Lower lobe of right lung (tissue), 2 donors: Measurements from ENCODE around the gene NTHL1. TPM values are rescaled to one million over a fixed set of nuclear protein-coding genes. Genes with fewer than 3 reads are reported as not detected.
A peak's percentile ranks its signal among the peaks of the same experiment; 100 is the strongest.
"Not testable (repeated sequence)": the region's sequence is repeated elsewhere in the genome, so short reads cannot be mapped to it uniquely, and the experiment has no call there.

Source experiments
- ATAC-seq, 2 donors: fragments of 200-7000 bp; cut with Tn5 transposase; one replicate each; pipeline ENCODE4 v1.9.1; 2020 to 2022; ENCODE audit warnings: mild to moderate bottlenecking in 2 of 2, moderate library complexity in 2 of 2
- DNase-seq: peaks from one replicate; pipeline ENCODE4 v3.0.0-alpha.2; 2020
- H3K27ac ChIP-seq: fragments of 200-600 bp; one replicate; pipeline ENCODE4 v1.8.0; 2022
- H3K27me3 ChIP-seq: fragments of 200-600 bp; one replicate; pipeline ENCODE4 v1.8.0; 2022; ENCODE audit warnings: low read depth
- H3K36me3 ChIP-seq: fragments of 200-600 bp; one replicate; pipeline ENCODE4 v1.8.0; 2022; ENCODE audit warnings: mild to moderate bottlenecking
- H3K4me1 ChIP-seq: fragments of 200-600 bp; one replicate; pipeline ENCODE4 v1.8.0; 2022
- H3K4me3 ChIP-seq: fragments of 200-600 bp; one replicate; pipeline ENCODE4 v1.8.0; 2022; ENCODE audit warnings: mild to moderate bottlenecking
- H3K9me3 ChIP-seq: fragments of 200-600 bp; one replicate; pipeline ENCODE4 v1.8.0; 2022
- intact Hi-C: fragments of 100-400 bp; cut with DNase I; formaldehyde crosslinking; loops from one replicate; pipeline ENCODE4 v1.11.0; 2022
- total RNA-seq: library from RNA; stranded (reverse); fragmentation: NEBNext Ultra II Directional; extraction: Animal tissue kit (Norgen Biotek cat#: 25700); gene quantifications from one replicate; pipeline ENCODE4 v1.2.1, GENCODE V29; 2021
- TF ChIP-seq, protein P1 (sequence below): fragments of 200-600 bp; IDR thresholded peaks from one replicate; pipeline ENCODE4 v1.8.0; 2022; ENCODE audit warnings: antibody characterized with exemption, mild to moderate bottlenecking
- donor health status: DM: no; HTN: yes; CAD: no; lungs with severe emphysema.

Gene NTHL1
- total RNA-seq, 1 donor from 2014 or later, result 24.3 TPM

DNA sequence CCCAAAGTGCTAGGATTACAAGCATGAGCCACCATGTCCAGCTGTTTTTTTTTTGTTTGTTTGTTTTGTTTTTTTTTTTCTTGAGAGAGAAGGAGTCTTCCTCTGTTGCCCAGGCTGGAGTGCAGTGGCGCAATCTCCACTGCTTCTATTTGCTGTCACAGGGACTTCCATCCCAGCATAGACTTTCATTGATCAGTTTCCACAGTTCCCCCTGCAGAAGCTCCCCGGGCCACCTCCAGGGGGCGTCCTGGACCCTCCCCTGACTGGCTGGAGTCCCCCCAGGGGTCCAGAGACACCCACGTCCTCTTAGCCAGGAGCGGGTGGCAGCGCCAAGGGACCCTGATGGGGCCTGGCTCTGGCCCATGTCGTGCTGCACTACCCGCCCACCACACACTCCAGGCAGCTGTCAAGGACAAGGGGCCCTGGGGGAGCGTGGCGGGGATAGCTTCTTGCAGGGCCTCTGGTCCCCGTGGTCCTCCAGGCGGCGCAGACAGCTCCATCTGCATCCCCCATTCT is 31.2 kb downstream of the NTHL1 start:
- TF ChIP-seq, protein P1, sequence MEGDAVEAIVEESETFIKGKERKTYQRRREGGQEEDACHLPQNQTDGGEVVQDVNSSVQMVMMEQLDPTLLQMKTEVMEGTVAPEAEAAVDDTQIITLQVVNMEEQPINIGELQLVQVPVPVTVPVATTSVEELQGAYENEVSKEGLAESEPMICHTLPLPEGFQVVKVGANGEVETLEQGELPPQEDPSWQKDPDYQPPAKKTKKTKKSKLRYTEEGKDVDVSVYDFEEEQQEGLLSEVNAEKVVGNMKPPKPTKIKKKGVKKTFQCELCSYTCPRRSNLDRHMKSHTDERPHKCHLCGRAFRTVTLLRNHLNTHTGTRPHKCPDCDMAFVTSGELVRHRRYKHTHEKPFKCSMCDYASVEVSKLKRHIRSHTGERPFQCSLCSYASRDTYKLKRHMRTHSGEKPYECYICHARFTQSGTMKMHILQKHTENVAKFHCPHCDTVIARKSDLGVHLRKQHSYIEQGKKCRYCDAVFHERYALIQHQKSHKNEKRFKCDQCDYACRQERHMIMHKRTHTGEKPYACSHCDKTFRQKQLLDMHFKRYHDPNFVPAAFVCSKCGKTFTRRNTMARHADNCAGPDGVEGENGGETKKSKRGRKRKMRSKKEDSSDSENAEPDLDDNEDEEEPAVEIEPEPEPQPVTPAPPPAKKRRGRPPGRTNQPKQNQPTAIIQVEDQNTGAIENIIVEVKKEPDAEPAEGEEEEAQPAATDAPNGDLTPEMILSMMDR, result peak; percentile 28

DNA sequence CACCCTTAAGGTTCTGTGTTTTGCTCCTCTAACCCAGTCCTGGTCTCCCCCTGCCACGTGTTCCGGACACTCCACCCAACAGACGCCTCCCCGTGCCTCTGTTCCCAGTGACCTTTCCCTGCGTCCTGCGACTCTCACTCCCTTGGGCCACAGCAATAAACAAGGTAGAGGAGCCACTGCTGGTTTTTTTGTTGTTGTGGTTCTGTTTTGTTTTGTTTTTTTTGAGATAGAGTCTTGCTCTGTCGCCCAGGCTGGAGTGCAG is 31.8 kb downstream of the NTHL1 start:
- TF ChIP-seq, protein P1, result no peak
- ATAC-seq (peak in 1 of 2 donors; percentile 40), DNase-seq (no peak)
- Histone ChIP-seq H3K36me3 (no peaks in the 10 kb centered on the region), H3K9me3 (no peaks in the 10 kb centered on the region), H3K4me3 (no peak overlapping the region), H3K4me1 (peaks cover 12% of the 10 kb centered on the region), H3K27ac (no peak overlapping the region), H3K27me3 (peaks cover 39% of the 10 kb centered on the region)
- intact Hi-C loops, result no loop called here

More for the DNA sequence above, 31.2 kb downstream of the NTHL1 start:
- ATAC-seq (no peak), DNase-seq (no peak)
- intact Hi-C loops, result no loop called here
- Histone ChIP-seq H3K4me1 (peaks cover 12% of the 10 kb centered on the region), H3K9me3 (no peaks in the 10 kb centered on the region), H3K4me3 (no peak overlapping the region), H3K27ac (no peak overlapping the region), H3K27me3 (peaks cover 45% of the 10 kb centered on the region), H3K36me3 (no peaks in the 10 kb centered on the region)

DNA sequence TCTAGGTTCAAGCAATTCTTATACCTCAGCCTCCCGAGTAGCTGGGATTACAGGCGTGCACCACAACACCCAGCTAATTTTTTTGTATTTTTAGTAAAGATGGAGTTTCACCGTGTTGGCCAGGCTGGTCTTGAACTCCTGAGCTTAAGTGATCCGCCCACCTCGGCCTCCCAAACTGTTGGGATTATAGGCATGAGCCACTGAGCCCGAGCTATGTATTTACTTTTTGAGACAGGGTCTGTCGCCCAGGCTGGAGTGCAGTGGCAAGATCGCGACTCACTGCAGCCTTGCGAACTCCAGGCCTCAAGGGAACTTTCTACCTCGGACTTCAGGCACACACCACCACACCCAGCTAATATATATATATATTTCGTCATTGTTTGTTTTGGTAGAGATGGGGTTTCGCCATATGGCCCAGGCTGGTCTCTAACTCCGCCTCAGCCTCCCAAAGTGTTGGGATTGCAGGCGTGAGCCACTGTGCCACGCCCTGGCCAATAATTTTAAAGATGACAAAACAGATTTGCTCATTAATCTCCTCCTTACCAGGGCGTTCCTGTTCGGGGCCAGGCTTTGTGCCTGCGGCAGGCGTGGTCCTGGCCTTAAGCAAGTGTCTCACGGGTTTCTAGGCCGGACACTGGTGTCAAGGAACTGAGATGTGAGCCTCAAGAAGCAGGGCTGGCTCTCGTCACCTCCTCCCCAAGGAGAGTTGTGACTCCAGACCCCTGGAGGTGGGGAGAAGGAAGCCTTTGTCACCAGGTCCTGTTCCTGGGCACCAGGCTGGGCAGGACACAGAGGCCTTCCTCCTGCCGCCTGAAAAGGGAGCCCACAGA is 32.3 kb downstream of the NTHL1 start:
- DNase-seq (peak; percentile 60), ATAC-seq (peak; percentile 49 to 85)
- H3K4me1 ChIP-seq, result peaks cover 14% of the 10 kb centered on the region
- H3K27me3 ChIP-seq, result peaks cover 33% of the 10 kb centered on the region
- no peak overlapping the region for H3K27ac ChIP-seq
- intact Hi-C loops, result no loop called here
- H3K9me3 ChIP-seq, result no peaks in the 10 kb centered on the region
- no peak overlapping the region for H3K4me3 ChIP-seq
- TF ChIP-seq, protein P1, result no peak
- H3K36me3 ChIP-seq, result no peaks in the 10 kb centered on the region

DNA sequence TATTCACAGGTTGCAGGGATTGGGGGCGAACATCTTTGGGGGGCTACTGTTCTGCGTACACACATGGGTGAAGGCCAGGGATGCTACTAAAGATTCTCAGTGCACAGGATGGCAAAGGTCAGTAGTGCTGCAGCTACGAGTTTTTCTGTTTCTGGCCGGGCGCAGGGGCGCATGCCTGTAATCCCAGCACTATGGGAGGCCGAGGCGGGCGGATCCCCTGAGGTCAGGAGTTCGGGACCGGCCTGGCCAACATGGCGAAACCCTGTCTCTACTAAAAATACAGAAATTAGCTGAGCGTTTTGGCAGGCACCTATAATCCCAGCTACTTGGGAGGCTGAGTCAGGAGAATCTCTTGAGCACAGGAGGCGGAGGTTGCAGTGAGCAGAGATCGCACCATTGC is 34.1 kb downstream of the NTHL1 start:
- no peak for DNase-seq
- Histone ChIP-seq H3K4me3 (no peak overlapping the region), H3K9me3 (no peaks in the 10 kb centered on the region), H3K36me3 (no peaks in the 10 kb centered on the region), H3K4me1 (peaks cover 11% of the 10 kb centered on the region), H3K27me3 (peaks cover 15% of the 10 kb centered on the region), H3K27ac (no peak overlapping the region)
- ATAC-seq, result no peak
- intact Hi-C loops, result no loop called here
- TF ChIP-seq, protein P1, result no peak

DNA sequence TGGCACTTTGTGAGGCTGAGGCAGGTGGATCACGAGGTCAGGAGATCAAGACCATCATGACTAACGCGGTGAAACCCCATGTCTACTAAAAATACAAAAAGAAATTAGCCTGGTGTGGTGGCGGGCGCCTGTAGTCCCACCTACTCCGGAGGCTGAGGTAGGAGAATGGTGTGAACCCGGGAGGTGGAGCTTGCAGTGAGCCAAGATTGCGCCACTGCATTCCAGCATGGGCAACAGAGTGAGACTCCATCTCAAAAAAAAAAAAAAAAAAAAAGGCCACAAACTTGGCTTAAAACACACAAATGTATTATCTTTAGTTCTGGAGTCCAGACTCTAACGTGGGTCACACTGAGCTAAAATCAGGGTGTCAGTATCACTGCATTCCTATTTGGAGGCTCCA is 35.9 kb downstream of the NTHL1 start:
- H3K9me3 ChIP-seq, ATAC-seq, H3K36me3 ChIP-seq, DNase-seq, H3K4me3 ChIP-seq, H3K27me3 ChIP-seq, intact Hi-C loops, H3K27ac ChIP-seq: not testable (repeated sequence)
- peaks cover 29% of the 10 kb centered on the region for H3K4me1 ChIP-seq

DNA sequence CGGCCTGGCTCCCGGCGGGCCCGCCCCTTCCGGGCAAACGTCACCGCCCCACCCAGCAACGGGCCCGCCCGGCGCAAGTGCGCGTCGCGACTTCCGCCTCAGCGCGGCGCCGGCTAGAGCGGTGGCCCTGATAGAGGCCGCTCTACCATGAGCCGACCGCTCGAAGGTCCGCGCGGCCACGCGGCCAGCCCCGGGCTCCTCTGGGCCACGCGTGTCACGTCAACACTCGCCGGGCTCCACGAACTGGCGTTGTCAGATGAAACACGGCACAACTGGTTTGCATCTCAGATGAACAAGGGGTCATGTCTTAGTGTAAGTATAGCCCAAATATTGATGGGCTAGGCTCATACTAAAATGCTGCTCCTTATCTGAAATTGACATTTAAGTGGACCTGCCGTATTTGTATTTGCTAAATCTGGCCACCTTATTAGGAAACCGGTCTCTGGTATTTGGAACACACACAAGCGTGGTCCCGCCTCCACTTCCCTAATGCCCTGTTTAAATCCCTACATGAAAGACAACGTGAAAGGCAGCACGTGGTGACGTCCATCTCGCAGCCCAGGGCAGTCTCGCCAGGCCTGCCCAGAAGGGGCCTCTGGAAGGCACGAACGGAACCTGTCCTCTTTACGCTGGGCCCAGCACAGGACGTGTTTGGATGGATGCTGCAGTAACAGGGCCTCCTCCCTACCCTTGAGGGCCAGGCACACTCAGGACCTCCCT is 37.7 kb downstream of the NTHL1 start, which contains the start of gene ZNF598:
ZNF598 (minus strand) TSS at position 31 of the 720 bp plus-strand sequence.
- no peaks in the 10 kb centered on the region for H3K27me3 ChIP-seq
- TF ChIP-seq, protein P1, result no peak
- H3K4me1 ChIP-seq, result peaks cover 46% of the 10 kb centered on the region
- intact Hi-C loops, result no loop called here
- peak within 1 kb of the TSS; percentile 95 for H3K27ac ChIP-seq
- H3K4me3 ChIP-seq, result peak within 1 kb of the TSS; percentile 93
- H3K9me3 ChIP-seq, result no peaks in the 10 kb centered on the region
- no peaks in the 10 kb centered on the region for H3K36me3 ChIP-seq
- DNase-seq (peak; percentile 88), ATAC-seq (peak; percentile 96 to 97)
